HG03159 (cell line): Measurements from ENCODE around the gene LNX2.

ENCODE experiments used
- ATAC-seq: cut with Tn5 transposase; IDR thresholded peaks from one replicate; pipeline ENCODE4 v1.9.1; 2021; ENCODE audit warnings: mild to moderate bottlenecking, moderate library complexity; ENCODE audit not compliant: unreplicated experiment

LNX2 gene

DNA sequence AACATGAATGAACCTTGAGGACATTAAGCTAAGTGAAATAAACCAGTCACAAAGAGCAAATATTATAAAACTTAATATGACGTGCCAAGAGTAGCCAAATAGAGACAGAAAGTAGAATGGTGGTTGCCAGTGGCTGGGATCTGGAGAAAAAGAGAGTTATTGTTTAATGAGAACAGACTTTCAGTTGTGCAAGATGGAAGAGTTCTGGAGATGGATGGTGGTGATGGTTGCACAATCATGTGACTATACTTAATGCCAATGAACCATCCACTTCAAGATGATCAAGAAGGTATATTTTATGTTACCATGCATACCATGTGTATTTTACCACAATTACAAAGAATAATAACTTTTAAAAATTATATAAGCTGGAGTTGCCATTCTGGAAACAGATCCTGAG is 104.2 kb downstream of the LNX2 start:
- no peak for ATAC-seq

DNA sequence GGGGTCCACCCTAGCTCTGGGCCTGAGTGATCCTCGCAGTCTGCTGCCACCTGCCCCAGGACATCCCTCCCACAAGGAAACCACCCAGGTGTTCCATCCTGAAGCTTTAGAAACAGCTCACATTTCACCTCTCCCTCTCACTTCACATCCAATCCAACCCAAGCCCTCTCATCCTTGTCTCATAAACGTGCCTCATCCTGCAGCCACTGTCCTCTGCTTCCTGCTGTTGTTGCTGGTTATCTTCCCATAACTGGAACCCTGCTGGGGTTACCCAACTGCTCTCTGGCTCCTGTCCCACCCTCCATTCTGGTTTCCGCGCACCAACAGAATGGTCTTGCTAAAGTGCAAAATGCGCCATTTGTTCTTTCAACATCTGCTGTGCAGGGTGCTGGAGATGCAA is 110.2 kb downstream of the LNX2 start:
- no peak for ATAC-seq

DNA sequence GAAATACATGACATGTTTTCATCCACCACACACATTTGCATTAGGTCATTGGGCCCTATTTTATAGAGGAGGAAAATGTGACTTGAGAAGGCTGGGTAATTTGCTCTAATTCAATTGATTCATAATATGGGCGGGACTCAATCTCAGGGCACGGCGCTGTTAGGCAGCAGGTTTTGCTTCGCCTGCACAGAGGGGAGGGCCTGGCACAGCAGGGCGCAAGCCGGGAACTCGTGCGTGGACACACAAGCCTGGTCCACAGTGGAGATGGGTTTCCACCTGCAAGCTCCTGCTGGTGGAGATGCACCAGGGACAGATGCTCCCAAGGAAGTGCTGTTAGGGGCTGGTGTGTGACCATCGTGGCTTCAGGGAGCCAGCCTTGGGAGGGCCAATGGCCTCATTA is 111.5 kb downstream of the LNX2 start:
- ATAC-seq: no peak

DNA sequence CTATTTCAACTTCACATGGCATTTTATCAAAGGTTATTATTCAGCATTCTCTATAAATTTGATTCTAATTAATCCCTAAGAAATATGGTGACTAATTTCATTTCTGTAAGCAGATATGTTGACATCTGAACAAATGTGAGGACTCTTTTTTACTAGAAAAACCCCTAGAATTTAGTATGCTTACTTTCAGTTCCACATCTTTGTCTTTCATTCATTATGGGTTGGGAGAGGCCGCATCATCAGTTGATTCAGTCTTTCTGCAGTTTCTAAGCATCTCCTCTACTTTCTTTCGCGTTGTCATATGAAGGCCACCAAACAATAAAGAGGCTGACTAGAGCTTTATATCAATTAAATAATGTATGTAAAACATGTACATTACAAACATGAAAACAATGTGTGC is 114.5 kb downstream of the LNX2 start:
- no peak for ATAC-seq

DNA sequence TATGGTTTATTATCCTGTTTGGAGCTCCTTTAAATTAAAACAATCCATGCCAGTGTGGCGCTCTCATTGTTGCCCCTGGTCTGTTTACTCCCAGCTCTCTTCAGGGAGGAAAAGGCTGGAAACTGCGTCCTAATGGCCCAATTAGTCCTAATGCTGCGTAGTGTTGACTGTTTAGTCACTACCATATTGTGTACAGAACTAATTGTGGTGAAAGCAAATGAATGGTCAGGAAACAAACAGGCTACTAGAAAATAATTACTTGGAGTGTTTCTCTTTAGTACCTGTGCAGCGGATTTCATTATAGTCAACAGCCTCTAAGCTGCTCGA is 115.5 kb downstream of the LNX2 start:
- no peak for ATAC-seq

DNA sequence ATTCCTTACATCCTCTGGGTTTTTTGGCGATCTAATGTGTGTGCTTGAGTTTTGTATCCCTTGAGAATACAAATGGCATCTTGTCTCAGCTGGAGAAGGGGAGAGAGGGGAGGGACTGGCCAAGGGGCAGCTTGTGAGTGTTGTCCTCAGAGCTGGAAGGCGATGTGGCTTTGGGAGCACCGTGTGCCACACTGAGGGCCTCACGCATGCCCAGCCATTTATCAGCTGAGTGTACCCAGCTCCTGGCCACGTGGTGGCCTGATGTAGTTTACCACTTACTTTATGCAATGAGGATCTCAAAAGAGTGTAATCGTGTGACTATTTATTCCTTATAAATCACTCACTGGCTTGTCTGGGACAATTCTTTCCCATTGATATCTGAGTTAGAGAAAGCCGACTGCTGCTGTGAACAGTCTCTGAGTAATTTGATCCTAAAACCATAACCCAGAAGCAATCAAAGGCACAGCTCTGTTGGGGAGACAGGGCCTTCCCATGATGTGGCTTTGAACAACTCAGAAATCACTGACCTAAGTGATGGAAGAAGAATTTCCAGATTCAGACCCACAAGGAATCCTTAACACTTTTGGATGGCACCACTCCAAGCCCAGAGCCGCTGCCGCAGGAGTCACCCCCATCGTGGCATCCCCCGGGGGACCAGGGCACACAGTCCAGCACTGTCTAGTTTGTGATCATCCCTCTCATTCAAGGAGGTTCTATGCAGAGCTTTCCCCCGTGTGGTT is 116.0 kb downstream of the LNX2 start:
- no peak for ATAC-seq

DNA sequence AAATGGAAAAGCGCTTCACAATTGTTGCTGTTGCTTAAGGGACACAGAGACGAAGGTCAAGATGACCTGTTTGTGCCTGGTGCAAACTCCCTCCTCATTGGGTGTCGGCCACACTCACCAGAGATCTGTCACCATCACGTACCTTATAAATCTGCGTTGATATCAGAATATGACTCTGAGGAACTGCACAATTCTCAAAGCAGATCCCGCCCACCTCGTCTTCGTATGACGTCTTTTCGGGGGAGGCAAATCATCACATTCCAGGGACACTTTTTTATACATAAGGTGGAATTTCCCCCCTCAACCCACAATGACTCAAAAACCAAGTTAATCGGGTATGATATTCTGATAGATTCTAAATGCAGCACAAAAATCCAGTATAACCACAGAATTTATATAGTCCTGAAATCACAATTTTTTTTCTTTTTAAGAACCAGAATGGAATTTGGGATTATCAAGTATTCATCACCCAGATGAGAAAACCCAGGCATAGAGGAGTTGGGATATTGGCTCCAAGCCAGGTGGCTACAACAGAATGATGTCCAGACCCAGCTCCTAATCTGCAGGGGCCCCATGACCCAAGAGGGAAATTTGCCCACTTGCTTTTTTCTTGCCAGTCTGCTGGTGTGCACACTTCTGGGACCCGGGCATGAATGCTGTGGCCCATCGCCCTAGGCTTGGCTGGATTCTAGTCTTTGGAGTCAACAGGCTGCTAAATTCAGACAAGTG is 119.4 kb downstream of the LNX2 start:
- no peak for ATAC-seq

DNA sequence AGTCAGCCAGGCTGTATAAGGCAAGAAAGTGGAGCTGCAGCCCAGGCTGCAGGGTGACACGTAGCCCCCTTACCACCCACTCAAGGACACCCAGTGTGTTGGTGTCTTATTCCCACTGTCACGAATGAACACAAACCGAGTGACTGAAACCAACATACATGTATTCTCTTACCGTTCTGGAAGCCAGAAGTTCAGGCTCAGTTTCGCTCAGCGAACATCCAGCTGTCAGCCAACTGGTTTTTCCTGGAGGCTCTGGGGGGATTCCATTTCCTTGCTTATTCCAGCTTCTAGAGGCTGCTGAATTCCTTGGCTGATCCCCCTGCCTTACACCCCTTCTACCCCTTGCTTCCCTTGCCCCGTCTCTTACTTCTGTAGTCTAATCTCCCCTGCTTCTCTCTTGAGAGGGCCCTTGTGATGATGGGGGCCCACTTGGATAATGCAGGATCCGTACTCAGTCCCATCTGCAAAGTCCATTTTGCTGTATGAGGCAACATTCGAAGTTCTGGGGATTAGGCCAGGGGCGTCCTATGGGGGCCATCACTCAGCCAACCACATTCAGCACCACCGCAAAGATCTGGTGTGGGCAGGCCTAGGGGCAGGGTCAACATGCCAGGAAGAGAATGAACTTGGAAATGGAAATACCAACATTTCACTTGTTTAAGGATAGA is 122.6 kb downstream of the LNX2 start:
- ATAC-seq: no peak

DNA sequence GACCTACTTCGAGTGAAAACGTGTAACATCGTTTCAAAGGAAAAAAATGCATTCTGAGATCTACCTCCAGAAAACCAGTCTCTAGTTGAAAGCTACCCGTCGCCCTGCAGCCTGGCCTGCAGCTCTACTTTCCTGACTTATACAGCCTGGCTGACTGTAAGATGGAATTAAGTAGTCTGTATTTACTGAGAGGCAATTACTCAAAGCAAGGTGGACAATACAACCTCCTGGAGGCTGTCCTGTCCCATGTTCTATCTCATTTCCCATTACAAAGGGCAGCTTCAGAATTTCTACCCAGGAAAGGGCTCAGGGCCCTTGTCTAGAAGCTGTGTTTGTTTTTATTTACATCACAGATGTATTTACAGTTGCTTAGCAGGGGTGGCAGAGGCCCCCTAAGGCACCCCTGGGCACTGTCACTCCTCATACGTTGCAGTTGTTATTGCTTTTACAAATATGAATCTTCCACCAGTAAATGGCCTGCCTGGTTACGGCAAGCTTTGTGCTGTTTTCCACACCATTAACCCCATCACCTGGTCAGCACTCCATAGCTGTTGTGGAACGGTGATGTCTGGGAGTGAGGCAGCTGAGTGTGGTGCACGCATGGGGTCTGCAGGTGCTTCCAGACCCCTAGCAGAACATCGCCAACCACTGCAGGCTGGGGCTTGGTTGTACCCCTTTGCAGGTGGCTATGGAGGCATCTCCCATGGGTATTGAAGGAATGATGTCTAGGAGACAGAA is 123.6 kb downstream of the LNX2 start:
- no peak for ATAC-seq

DNA sequence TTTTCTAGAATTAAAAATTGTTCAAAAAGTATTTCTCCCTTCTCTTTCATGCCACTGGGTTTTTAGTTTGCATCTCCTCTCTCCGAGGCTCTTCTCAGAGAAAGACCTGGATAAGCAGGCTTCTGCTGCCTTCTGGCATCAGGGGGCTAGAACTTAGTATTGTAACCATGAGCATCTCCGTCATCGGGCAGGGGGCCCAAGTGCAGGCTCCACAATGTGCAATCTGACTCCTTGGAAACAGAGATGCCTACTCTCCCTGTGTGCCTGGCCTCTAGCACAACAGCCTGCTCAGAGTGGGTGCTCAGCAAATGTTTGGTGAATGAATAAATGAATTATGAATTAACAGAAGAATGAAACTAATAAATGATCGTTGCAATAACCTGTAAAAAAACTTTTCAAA is 124.3 kb downstream of the LNX2 start:
- no peak for ATAC-seq
